Naive thymus-derived CD8-positive, alpha-beta T cell (primary cell): Measurements from ENCODE around the gene ZBTB14. TPM values are rescaled to one million over a fixed set of nuclear protein-coding genes. Genes with fewer than 3 reads are reported as not detected.

Source experiments
- ATAC-seq, 2 donors: fragments of 150-1000 bp; cut with Tn5 transposase in 1 of 2; sonication (Bioruptor Pico), chemical (Tn5 transposase) in 1 of 2; 1 replicate in 1 of 2; 2 replicates in 1 of 2; pipeline ENCODE4 v1.10.0; 2021; ENCODE audit warnings: mild to moderate bottlenecking in 2 of 2, moderate library complexity in 2 of 2
- POLR2A ChIA-PET: fragments of 350-600 bp; sonication (Branson Sonifier 250); formaldehyde crosslinking; loops from one replicate; lab custom pipeline; 2021; ENCODE audit warnings: antibody characterized with exemption; lab: Charles Lee
- DNase-seq, 10 donors: peaks; one replicate each; pipeline versions ENCODE4 v3.0.0 to v3.0.0-alpha.2; 2020 to 2022
- H3K27ac Mint-ChIP-seq, 10 donors: one replicate each; pipeline ENCODE4 v1.8.0; 2020 to 2022; ENCODE audit warnings: mild to moderate bottlenecking in 10 of 10, mixed read lengths in 10 of 10, moderate library complexity in 4 of 10, inconsistent platforms in 1 of 10
- H3K27me3 Mint-ChIP-seq, 5 donors: one replicate each; pipeline ENCODE4 v1.8.0; 2021 to 2022; ENCODE audit warnings: mixed read lengths in 5 of 5
- H3K36me3 Mint-ChIP-seq, 3 donors: one replicate each; pipeline ENCODE4 v1.8.0; 2020 to 2022; ENCODE audit warnings: mixed read lengths in 3 of 3, mild to moderate bottlenecking in 2 of 3, inconsistent platforms in 1 of 3
- H3K4me1 Mint-ChIP-seq, 4 donors: one replicate each; pipeline ENCODE4 v1.8.0; 2021 to 2022; ENCODE audit warnings: mixed read lengths in 4 of 4
- H3K4me3 Mint-ChIP-seq, 10 donors: one replicate each; pipeline ENCODE4 v1.8.0; 2020 to 2022; ENCODE audit warnings: mild to moderate bottlenecking in 10 of 10, mixed read lengths in 10 of 10, moderate library complexity in 6 of 10, inconsistent platforms in 1 of 10
- H3K9me3 Mint-ChIP-seq, 9 donors: one replicate each; pipeline ENCODE4 v1.8.0; 2020 to 2022; ENCODE audit warnings: mixed read lengths in 9 of 9, mild to moderate bottlenecking in 3 of 9, inconsistent platforms in 1 of 9, moderate library complexity in 1 of 9
- polyA plus RNA-seq, 3 donors: library from polyadenylated mRNA; unstranded; fragments of 300-500 nt; fragmentation: Illumina TruSeq; gene quantifications; one replicate each; pipeline ENCODE4 v1.2.3, GENCODE V29; 2021
- total RNA-seq, 8 experiments: library from RNA in 2 of 8; stranded (reverse) in 2 of 8; gene quantifications; one replicate each; pipeline ENCODE4 v1.2.3 and lab custom pipeline; 2021 to 2026

Gene ZBTB14
- total and polyA plus RNA-seq, 5 experiments from 2014 or later, result 14.6 to 48.7 (median 19.2) TPM

DNA sequence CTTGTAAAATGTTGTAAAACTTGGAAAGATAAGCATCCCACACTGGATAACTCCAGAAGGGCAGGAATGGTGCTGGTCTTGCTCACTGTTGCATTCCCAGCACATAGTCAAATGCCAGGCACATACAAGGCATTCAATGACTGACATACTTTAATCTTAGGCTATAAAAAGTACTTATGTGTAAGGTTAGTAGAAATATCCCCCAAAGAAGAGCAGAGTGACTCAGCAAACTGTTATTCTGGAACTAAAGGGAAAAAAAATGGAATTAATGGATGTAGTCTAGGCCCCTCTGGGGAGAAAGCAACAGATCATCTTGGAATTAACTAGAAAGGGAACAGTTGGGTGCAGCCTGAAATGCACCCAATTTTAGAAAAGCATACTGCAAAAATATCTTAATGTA is 9.0 kb downstream of the ZBTB14 start:
- no peak for ATAC-seq
- peak overlapping the region in 2 of 10 donors; percentile 14 to 19 for H3K27ac Mint-ChIP-seq
- peaks cover 0 to 4% (median 0%) of the 10 kb centered on the region in 9 donors for H3K9me3 Mint-ChIP-seq
- no peak overlapping the region for H3K4me3 Mint-ChIP-seq
- no peaks in the 10 kb centered on the region for H3K27me3 Mint-ChIP-seq
- DNase-seq, result no peak
- H3K4me1 Mint-ChIP-seq, result peaks cover 20 to 49% (median 45%) of the 10 kb centered on the region in 4 donors
- H3K36me3 Mint-ChIP-seq, result peaks cover 8 to 25% (median 12%) of the 10 kb centered on the region in 3 donors
- POLR2A ChIA-PET, result interaction anchor here (0.7 kb wide), 1 partner anchor 18 kb away, joined by 3 read pairs; no protein-coding TSS in a partner anchor

DNA sequence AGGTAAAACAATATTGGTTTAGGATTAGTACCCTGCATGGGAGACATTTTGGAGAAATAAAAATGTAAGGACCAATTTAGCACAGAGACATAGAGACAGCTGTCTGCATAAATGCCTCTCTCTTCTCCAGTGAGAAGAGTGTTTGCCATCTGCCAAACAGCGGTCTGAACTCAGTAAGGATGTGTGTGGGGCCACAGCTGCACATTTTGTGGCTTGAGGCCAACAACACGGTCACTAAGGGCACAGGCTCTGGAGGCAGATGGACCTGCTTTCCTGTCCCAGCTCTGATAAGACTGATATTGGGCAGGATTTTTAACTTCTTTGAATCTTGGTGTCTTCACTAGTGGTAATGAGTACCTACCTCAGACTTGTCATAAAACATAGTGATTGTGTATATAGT is 10.2 kb downstream of the ZBTB14 start:
- H3K27me3 Mint-ChIP-seq, result no peaks in the 10 kb centered on the region
- H3K27ac Mint-ChIP-seq, result no peak overlapping the region
- POLR2A ChIA-PET, result interaction anchor here (1.4 kb wide), 1 partner anchor 9 kb away, joined by 8 read pairs; no protein-coding TSS in a partner anchor
- H3K4me1 Mint-ChIP-seq, result peaks cover 21 to 39% (median 37%) of the 10 kb centered on the region in 4 donors
- no peak for DNase-seq
- no peak for ATAC-seq
- H3K4me3 Mint-ChIP-seq, result no peak overlapping the region
- H3K9me3 Mint-ChIP-seq, result peaks cover 0 to 10% (median 4%) of the 10 kb centered on the region in 9 donors
- peaks cover 2 to 14% (median 6%) of the 10 kb centered on the region in 3 donors for H3K36me3 Mint-ChIP-seq

DNA sequence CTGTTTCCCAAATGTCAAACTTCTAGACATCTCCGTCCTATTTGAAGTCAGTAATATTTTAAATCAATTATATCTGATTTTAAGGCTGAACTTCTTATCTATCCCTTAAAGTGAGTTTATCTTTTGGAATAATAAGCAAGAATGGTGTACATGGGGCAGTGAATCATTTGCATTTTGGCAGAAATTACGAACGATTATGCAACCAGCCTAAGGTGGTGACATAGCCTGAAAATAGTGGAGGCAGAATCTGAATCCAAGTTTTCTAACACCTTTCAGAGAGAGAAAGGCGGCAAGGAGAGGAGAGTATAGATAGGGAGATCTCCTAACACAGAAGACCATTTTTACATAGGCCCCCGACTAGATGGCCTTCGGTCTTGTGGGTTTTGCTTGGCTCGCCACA is 10.7 kb downstream of the ZBTB14 start:
- H3K27me3 Mint-ChIP-seq, result no peaks in the 10 kb centered on the region
- no peak overlapping the region for H3K4me3 Mint-ChIP-seq
- ATAC-seq (no peak), DNase-seq (no peak)
- POLR2A ChIA-PET, result interaction anchor here (1.4 kb wide), 1 partner anchor 10 kb away, joined by 8 read pairs; no protein-coding TSS in a partner anchor
- H3K9me3 Mint-ChIP-seq, result peaks cover 0 to 13% (median 5%) of the 10 kb centered on the region in 9 donors
- peak overlapping the region in 2 of 10 donors; percentile 11 to 43 for H3K27ac Mint-ChIP-seq
- H3K36me3 Mint-ChIP-seq, result peaks cover 0 to 10% (median 6%) of the 10 kb centered on the region in 3 donors
- peaks cover 21 to 39% (median 37%) of the 10 kb centered on the region in 4 donors for H3K4me1 Mint-ChIP-seq

DNA sequence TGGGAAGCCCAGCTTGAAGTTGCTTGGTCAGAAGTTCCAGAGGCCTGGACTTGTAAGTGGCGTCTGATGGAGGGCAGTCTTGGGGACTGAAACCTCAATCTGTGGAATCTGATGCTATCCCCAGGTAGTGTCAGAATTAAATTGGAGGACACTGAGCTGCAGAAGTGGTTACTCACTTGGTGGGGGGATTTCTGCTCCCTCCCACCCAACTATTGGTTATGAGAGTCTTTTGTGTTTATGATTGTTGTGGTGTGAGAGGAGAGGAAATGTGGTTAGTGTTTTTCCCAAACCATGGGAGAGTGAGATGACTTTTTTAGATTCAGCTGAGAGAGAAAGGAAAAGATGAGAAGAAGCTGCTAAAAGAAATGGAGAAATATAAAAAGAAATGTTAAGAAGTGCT is 12.8 kb downstream of the ZBTB14 start:
- Mint-ChIP-seq H3K27ac (peak overlapping the region in 3 of 10 donors; percentile 0 to 20 (median 4)), H3K4me3 (peak overlapping the region in 1 of 10 donors; percentile 7)
- no peak for DNase-seq

DNA sequence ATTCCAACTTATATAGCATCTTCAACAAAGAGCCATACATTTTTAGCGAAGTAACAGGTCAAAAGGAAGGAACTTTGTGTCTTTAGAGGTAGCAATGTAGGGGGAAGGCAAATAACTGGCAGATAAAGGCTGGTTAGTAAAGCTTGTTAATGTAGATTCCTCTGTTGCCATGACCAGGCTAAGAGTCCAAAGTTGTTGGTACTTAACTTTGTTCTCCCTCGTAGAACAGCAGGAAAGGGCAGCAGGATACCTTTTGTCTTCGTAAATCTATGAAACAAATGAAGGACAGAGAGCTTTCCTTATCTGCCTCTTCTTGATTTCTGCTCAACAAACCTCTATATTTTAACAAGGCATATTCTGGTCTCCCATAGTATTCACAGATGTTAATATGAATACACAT is 18.6 kb downstream of the ZBTB14 start:
- POLR2A ChIA-PET, result no interaction called here
- DNase-seq (no peak), ATAC-seq (no peak)
- H3K4me3 Mint-ChIP-seq, result no peak overlapping the region
- H3K27ac Mint-ChIP-seq, result no peak overlapping the region
- H3K4me1 Mint-ChIP-seq, result peaks cover 0 to 2% (median 0%) of the 10 kb centered on the region in 4 donors
- H3K36me3 Mint-ChIP-seq, result peaks cover 0 to 23% (median 13%) of the 10 kb centered on the region in 3 donors
- peaks cover 0 to 6% (median 1%) of the 10 kb centered on the region in 5 donors for H3K27me3 Mint-ChIP-seq
- peaks cover 6 to 25% (median 11%) of the 10 kb centered on the region in 9 donors for H3K9me3 Mint-ChIP-seq

More for the DNA sequence above, 12.8 kb downstream of the ZBTB14 start:
- POLR2A ChIA-PET, result interaction anchor here (1.7 kb wide), 1 partner anchor 12 kb away, joined by 11 read pairs; the partner anchor contains the start of gene ZBTB14
- H3K36me3 Mint-ChIP-seq, result peaks cover 6 to 13% (median 7%) of the 10 kb centered on the region in 3 donors
- H3K9me3 Mint-ChIP-seq, result peaks cover 0 to 24% (median 9%) of the 10 kb centered on the region in 9 donors
- H3K4me1 Mint-ChIP-seq, result peaks cover 14 to 28% (median 26%) of the 10 kb centered on the region in 4 donors
- ATAC-seq, result no peak
- peaks cover 0 to under 1% (median 0%) of the 10 kb centered on the region in 5 donors for H3K27me3 Mint-ChIP-seq

DNA sequence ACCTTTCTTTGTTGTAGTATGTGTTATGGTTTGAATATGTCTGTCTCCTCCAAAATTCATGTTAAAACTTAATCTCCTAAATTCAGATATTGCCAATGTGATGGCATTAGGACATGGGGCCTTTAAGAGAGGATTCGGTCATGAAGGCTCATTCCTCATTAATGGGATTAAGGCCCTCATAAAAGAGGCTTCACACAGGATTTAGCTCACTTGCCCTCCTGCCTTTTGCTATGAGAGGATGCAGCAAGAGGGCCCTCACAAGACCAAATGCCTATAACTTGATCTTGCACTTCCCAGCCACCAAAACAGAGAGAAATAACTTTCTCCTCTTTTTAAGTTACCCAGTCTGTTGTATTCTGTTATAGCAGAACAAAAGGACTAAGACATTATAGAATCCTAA is 19.7 kb downstream of the ZBTB14 start:
- ATAC-seq, result no peak
- POLR2A ChIA-PET, result no interaction called here
- Mint-ChIP-seq H3K4me1 (peaks cover 0 to 2% (median 0%) of the 10 kb centered on the region in 4 donors), H3K4me3 (no peak overlapping the region), H3K36me3 (peaks cover 0 to 28% (median 18%) of the 10 kb centered on the region in 3 donors), H3K27ac (no peak overlapping the region), H3K9me3 (peaks cover 8 to 29% (median 17%) of the 10 kb centered on the region in 9 donors), H3K27me3 (peaks cover 0 to 6% (median 1%) of the 10 kb centered on the region in 5 donors)
- DNase-seq, result no peak

DNA sequence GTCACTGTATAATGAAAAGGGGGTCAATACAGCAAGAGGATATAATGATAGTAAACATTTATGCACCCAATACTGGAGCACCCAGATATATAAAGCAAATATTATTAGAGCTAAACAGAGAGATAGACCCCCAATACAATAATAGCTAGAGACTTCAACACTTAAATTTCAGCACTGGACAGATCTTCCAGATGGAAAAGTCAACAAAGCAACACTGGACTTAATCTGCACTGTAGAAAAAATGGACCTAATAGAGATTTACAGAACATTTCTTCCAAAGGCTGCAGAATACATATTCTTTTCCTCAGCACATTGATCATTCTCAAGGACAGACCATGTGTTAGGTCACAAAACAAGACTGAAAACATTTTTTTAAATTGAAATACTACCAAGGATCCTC is 26.7 kb downstream of the ZBTB14 start:
- H3K4me1 Mint-ChIP-seq, result no peaks in the 10 kb centered on the region
- POLR2A ChIA-PET, result no interaction called here
- no peak overlapping the region for H3K27ac Mint-ChIP-seq
- H3K36me3 Mint-ChIP-seq, result peaks cover 0 to 54% (median 37%) of the 10 kb centered on the region in 3 donors
- DNase-seq (no peak), ATAC-seq (no peak)
- no peak overlapping the region for H3K4me3 Mint-ChIP-seq
- H3K27me3 Mint-ChIP-seq, result peaks cover 0 to 5% (median 1%) of the 10 kb centered on the region in 5 donors
- peaks cover 13 to 64% (median 41%) of the 10 kb centered on the region in 9 donors for H3K9me3 Mint-ChIP-seq

DNA sequence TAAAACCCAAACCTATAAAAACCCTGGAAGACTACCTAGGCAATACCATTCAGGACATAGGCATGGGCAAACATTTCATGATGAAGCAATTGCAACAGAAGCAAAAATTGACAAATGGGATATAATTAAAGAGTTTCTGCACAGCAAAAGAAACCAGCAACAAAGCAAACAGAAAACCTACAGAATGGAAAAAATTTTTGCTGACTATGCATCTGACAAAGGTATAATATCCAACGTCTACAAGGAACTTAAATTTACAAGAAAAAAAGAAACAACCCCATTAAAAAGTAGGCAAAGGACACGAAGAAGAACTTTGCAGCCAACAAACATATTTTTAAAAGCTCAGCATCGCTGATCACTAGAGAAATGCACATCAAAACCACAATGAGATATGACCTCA is 28.8 kb downstream of the ZBTB14 start:
- no peaks in the 10 kb centered on the region for H3K4me1 Mint-ChIP-seq
- H3K4me3 Mint-ChIP-seq, result no peak overlapping the region
- POLR2A ChIA-PET, result no interaction called here
- peaks cover 15 to 62% (median 42%) of the 10 kb centered on the region in 9 donors for H3K9me3 Mint-ChIP-seq
- peaks cover 0 to 1% (median 0%) of the 10 kb centered on the region in 5 donors for H3K27me3 Mint-ChIP-seq
- no peak overlapping the region for H3K27ac Mint-ChIP-seq
- peaks cover 0 to 52% (median 29%) of the 10 kb centered on the region in 3 donors for H3K36me3 Mint-ChIP-seq
- DNase-seq (no peak), ATAC-seq (no peak)

DNA sequence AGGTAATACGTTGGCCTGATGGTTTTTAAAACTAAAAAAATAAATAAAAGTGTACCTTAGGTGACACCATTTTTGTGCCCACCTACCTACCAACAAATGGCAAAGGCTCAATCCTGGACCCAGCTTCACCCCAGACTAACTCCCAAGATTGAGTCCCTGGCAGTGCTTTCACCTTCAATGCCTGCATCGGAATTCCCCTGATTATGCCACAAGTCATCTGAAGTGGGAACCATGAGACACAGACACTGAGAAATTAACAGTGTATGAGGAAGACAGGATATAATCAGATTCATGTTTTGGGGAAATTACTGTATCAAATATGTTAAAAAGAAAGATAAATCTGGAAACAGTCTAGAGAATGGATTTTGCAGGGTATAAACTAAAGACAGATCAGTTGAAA is 41.6 kb downstream of the ZBTB14 start:
- Mint-ChIP-seq H3K36me3 (no peaks in the 10 kb centered on the region), H3K4me1 (no peaks in the 10 kb centered on the region), H3K27me3 (peaks cover 0 to 10% (median 0%) of the 10 kb centered on the region in 5 donors), H3K9me3 (no peaks in the 10 kb centered on the region), H3K27ac (no peak overlapping the region), H3K4me3 (no peak overlapping the region)
- no peak for ATAC-seq
- POLR2A ChIA-PET, result no interaction called here
- no peak for DNase-seq

DNA sequence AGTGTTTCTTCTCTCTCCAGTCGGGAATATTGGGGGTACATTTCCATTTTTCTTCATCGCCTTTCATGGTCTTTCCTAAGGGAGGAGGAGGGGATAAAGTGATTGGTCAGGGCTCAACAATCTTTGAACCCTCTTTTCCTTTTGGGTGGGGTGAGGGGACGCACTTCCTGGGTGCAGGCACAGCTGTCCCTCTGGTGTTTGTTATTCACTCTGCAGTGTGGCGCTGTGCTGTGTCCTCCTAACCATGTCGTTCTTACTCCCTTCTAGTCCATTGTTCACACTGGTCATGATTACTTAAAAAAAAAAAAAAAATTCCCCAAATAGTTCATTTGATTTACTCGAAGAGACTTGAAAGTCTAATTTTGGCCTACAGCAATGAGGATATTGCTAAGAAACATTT is 44.4 kb downstream of the ZBTB14 start:
- Mint-ChIP-seq H3K27ac (no peak overlapping the region), H3K27me3 (peaks cover 0 to 6% (median 0%) of the 10 kb centered on the region in 5 donors), H3K36me3 (no peaks in the 10 kb centered on the region), H3K9me3 (no peaks in the 10 kb centered on the region), H3K4me3 (no peak overlapping the region), H3K4me1 (peaks cover 0 to 5% (median 0%) of the 10 kb centered on the region in 4 donors)
- no peak for ATAC-seq
- no peak for DNase-seq
- POLR2A ChIA-PET, result no interaction called here

DNA sequence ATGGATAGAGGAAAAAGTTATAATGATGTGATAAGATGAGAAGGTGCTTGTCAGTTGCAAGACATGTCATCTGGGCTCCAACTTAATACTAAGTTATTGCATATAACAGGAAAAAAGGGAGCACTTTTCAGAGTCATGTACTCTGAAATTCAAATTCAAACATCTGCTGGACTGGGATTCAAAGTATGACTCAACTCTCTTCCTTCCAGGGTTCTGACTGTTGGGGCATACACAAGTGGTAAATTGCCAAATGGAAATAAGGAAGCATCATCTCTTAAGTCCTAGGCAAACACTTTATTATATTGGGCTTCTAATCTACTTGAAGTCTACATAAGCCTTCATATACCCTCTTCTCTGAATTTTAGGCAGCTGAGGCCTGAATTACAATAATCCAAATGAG is 44.9 kb downstream of the ZBTB14 start:
- no peak overlapping the region for H3K27ac Mint-ChIP-seq
- H3K4me3 Mint-ChIP-seq, result no peak overlapping the region

DNA sequence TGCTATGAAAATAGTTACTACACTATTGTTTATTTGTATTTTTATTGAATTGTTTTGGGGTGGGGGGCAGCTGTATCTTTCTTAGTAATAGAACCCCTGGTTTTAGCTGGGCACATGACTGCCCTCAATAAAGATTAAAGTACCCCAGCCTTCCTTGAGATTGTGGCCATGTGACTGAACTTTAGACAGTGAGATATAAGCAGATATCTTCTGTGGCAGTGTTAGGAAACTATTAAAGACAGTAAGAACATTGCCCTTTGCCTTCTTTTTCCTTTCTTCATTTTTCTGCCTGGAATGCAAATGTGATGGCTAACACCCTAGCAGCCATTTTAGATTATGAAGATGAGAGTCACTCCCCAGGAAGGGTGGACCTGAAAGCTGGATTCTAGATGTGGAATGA is 50.6 kb downstream of the ZBTB14 start:
- POLR2A ChIA-PET, result no interaction called here

More for the DNA sequence above, 44.9 kb downstream of the ZBTB14 start:
- Mint-ChIP-seq H3K36me3 (no peaks in the 10 kb centered on the region), H3K9me3 (no peaks in the 10 kb centered on the region), H3K4me1 (peaks cover 0 to 5% (median under 1%) of the 10 kb centered on the region in 4 donors), H3K27me3 (peaks cover 0 to 6% (median 0%) of the 10 kb centered on the region in 5 donors)
- POLR2A ChIA-PET, result interaction anchor here (1.0 to 3.3 kb wide), 3 partner anchors 12 to 46 kb away, joined by 3 to 9 read pairs (median 6); no protein-coding TSS in a partner anchor
- ATAC-seq, result no peak
- DNase-seq, result no peak

DNA sequence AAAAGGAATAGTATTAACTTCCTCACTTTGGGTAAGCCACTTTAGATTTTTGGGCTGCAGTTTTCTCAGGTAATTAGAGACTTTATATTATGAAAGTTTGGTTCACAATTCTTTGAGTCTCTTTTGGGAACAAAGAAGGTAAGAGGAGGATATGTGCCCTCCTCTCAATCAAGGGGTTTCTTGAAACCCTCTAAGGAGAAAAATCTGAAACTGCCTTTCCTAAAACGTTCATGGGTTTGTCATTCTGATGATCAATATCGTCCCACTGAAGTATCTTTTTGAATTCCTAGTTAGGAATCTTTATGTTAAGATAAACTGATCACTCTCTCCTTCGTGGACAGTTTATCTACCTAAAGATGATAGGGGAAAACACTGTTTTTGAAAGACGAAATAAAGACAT is 56.1 kb downstream of the ZBTB14 start:
- POLR2A ChIA-PET, result interaction anchor here (1.5 to 11.0 kb wide), 3 partner anchors 49 to 80 kb away, joined by 4 to 289 read pairs (median 40); partner anchors contain the start of gene ZBTB14
- peaks cover 0 to 10% (median 3%) of the 10 kb centered on the region in 9 donors for H3K9me3 Mint-ChIP-seq

More for the DNA sequence above, 50.6 kb downstream of the ZBTB14 start:
- Mint-ChIP-seq H3K4me1 (peaks cover 11 to 28% (median 21%) of the 10 kb centered on the region in 4 donors), H3K9me3 (peaks cover 0 to 13% (median 3%) of the 10 kb centered on the region in 9 donors), H3K27ac (peak overlapping the region in 2 of 10 donors; percentile 7 to 50), H3K4me3 (no peak overlapping the region), H3K27me3 (no peaks in the 10 kb centered on the region), H3K36me3 (peaks cover 22 to 46% (median 45%) of the 10 kb centered on the region in 3 donors)
- DNase-seq, result no peak
- ATAC-seq, result no peak

More for the DNA sequence above, 56.1 kb downstream of the ZBTB14 start:
- Mint-ChIP-seq H3K36me3 (peaks cover 22 to 47% (median 46%) of the 10 kb centered on the region in 3 donors), H3K27ac (peak overlapping the region in 8 of 10 donors; percentile 40 to 99 (median 72)), H3K4me3 (peak overlapping the region; percentile 33 to 96 (median 74)), H3K4me1 (peaks cover 14 to 61% (median 41%) of the 10 kb centered on the region in 4 donors), H3K27me3 (no peaks in the 10 kb centered on the region)
- ATAC-seq (no peak), DNase-seq (no peak)
